RPMI8226 (cell line): Measurements from ENCODE around the gene RGS16.
"Not testable (repeated sequence)": the region's sequence is repeated elsewhere in the genome, so short reads cannot be mapped to it uniquely, and the experiment has no call there.

Experiments
- DNase-seq: peaks from one replicate; pipeline ENCODE4 v3.0.0-alpha.2; 2015

The RGS16 gene, protein sequence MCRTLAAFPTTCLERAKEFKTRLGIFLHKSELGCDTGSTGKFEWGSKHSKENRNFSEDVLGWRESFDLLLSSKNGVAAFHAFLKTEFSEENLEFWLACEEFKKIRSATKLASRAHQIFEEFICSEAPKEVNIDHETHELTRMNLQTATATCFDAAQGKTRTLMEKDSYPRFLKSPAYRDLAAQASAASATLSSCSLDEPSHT

DNA sequence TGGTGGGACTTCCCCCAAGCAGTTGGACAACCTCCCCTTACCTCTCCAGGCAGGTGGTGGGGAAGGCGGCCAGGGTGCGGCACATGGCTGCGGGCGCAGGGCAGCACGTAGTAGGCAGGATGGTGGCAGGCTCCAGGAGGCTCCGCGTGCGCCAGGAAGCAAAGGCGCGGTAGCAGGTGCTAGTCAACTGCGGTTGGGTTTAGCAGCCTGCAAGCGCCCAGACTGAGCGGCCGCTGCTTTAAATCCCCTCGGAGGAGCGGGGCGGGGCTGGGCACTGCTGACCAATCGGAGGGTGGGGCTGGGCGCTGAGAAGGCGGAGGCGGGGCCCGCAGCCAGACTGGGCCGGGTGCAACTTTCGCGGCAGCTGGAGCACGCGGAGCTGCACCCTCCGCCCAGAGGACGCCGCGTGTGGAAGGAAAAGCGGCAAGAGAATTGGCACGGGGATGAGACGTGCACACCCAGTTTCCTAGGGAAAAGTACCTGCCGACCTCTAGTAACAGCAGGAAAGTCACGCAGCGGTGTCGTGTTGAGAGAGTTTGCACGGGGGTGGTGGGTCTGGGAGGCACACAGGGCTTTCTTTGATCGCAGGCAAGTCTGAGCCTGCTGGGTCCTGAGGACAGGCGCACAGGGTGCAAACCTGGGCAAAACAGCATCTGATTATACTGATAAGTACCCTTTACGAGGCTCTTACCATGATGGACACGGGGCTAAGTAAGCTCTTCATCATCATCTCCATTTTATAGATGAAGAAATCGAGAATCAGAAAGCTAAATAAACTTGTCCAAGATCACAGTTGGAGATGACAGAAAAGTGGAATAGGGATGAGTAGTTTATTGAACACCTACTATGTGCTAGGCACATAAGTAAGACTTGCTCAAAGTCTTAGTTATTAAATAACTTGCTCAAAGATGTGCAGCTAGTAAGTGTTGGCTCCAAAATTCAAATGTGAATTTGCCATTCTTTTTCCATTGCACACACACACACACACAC lies at the start of gene RGS16:
Gene RGS16, minus strand, starts transcription at position 215 of the 990 bp plus-strand sequence. Its CDS starts 130 bp downstream, at position 85.
- peak; percentile 98 for DNase-seq

DNA sequence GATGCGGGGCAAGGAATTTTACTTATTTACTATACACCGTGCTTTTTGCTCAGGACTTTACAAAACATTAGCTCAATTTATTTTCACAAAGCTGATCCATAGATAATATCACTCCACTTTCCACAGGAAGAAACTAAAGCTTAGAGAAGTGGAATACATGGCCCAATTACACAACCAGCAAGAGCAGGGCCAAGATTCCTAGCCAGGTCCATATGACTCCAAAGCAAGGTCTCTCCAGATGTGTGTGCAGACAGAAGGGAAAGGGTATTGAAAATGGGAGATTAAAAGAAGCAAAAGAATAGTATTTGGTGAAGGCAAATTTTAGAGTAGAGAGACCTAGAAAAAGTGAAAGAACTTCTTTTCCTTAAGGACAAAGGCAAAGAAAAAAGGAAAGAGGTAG lies 49.8 kb upstream of the RGS16 start:
- no peak for DNase-seq

DNA sequence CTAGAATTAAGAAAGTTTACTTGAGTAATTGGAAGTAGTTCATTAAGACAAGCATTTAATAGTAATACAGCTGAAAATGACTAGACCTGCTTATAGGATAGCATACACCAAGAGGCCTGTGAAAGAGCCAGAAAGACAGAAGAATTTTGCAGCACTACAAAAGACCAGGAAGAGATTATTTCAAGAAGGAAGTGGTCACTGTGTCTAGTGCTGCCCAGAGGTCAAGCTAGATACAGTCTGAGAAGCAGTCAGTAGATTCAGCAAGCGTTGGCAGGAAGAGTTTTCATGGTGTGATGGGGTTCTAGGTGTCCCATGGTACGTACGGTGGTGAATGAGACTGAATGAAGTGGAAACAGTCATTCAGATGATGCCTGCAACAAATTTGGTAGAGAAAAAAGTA lies 48.7 kb upstream of the RGS16 start:
- no peak for DNase-seq

GRCh38 chr1:182651339-182651724 lies 47.1 kb upstream of the RGS16 start:
- no peak for DNase-seq

GRCh38 chr1:182650678-182651338 lies 46.6 kb upstream of the RGS16 start:
- no peak for DNase-seq

DNA sequence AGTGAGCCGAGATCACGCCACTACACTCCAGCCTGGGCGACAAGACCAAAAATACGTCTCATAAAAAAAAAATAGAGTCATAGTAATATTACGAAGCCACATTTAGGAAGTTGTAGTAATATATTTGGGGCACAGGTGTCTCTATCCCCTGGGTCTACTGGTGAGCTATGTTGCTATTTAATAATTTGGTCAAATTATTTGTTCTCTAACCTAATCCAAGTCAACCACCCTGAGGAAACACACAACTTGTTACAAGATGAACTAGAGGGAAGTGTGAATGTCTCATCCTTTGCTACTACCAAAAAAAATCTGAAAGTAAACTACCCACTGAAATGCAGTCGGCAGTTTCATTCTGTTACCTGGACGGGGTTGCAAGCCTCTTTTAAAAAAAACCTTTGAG lies 44.9 kb upstream of the RGS16 start:
- no peak for DNase-seq

- no peak for DNase-seq
Measured at GRCh38 chr1:182646739-182647138, 42.5 kb upstream of the RGS16 start.

DNA sequence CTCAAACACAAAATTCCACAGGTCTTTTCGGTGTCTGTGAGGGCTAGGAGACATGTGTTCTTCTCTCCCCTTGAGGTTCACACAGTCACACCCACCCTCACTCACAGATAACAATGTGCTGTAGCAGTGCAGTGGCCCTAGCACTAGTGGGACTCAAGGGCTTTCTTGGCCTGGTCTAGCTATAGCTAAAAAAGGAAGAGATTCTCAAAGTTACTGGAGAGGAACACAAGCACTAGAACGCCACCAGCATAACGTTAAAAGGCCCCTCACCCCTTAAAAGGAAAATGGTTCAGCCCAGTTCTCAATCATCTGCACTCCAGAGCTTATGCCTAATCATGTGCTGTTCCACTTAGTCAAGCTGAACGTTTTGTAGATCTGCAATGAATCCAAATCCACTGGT lies 40.7 kb upstream of the RGS16 start:
- no peak for DNase-seq

DNA sequence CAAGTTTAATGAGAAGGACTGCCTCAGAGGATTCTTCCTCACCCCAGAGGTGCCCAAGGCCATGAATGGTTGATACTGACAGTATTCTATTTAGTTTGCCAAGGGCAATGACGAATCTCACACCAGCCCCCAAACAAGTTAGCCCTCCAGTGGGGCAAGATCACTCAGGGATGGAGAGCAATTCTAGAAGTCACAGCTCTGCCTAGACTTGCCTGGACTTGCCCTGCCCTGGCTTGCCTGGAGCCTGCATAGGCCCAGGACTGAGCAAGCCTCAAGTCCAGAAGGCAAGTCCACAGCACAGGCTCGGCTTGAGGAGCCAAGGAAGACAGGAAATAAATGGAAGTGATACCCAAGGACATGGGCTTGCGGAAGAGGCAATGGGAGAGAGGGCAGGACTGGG lies 39.5 kb upstream of the RGS16 start:
- no peak for DNase-seq

DNA sequence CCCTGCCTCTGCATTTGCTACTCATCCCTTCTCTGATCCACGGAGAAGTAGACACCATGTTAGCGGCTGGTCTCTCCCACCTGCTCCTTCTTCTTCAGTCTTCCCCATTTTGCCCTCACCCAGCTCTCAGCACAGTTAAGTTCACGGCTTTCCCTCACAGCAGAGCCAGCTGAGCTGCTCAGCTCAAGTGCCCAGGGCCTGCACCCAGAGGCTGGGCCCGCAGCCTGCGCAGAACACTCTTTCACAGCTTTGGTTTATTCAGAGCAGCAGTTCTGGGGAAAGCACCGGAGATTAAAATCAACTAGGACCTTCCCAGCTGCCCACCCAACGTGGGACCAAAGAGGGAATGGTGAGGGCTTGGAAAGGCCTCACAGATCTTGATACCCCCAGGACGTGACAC lies 38.3 kb upstream of the RGS16 start:
- no peak for DNase-seq

- DNase-seq = no peak
Measured at GRCh38 chr1:182641561-182641960, 37.4 kb upstream of the RGS16 start.

DNA sequence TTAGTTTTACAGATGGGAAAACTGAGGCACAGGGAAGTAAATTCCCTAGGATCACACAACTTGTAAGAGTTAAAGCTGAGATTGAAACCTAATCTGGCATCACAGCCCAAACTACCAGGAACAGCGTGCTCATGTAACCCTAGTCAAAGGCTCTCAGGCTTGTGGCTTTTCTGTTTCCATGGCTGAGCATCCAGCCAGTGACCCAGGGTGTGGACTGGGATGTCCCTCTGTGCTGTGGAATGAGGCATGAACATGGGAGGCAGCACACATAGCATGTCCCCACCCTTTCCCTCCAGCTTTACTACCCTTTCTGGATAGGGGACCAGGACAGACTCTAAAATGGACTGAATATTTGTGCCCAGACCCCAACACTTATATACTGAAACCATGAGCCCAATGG lies 35.1 kb upstream of the RGS16 start:
- DNase-seq = no peak

DNA sequence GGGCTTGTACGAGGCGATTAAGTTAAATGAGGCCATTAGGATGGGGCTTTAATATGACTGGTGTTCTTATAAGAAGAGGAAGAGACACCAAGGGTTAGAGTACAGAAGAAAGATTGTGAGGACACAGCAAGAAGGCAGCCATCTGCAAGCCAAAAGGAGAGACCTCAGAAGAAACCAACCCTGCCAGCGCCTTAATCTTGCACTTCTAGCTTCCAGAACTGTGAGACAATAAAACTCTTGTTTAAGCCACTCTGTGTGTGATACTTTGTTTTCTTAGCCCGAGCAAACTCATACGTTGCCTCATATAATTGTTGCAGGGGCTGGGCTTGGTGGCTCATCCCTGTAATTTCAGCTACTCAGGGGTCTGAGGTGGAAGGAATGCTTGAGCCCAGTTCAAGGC lies 33.6 kb upstream of the RGS16 start:
- no peak for DNase-seq

- DNase-seq = no peak
Measured at GRCh38 chr1:182635871-182636270, 31.7 kb upstream of the RGS16 start.

- DNase-seq = no peak
Measured at GRCh38 chr1:182634306-182635072, 30.3 kb upstream of the RGS16 start.

DNA sequence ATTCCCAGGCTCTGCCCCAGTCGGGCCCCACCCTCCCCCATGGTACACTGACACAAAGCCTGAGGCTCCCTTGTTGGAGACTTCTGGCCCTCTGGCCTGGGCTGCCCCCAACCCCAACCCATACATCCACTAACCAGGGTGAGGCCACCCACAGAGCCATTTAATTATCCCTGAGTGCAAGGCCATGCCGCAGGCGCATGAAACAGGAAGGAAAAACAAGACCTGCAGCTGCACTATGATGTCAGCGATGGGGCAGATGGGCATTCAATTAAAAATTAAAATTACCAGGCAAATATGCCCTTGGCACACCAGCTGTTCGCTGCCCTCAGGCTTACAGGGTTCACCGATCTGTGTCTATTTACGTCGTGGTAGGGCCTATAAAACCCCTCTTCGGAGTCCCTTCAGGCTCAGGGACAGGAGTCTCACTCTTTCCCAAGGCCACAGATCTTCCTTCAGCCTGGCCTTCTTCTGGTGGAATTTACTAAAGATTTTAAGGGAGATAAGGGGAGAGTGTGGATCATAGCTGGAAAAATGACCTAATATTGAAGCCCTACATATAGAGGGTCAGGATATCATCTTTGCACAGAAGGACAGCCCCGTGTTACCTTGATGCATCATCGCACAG lies 29.6 kb upstream of the RGS16 start:
- DNase-seq = peak; percentile 51

DNA sequence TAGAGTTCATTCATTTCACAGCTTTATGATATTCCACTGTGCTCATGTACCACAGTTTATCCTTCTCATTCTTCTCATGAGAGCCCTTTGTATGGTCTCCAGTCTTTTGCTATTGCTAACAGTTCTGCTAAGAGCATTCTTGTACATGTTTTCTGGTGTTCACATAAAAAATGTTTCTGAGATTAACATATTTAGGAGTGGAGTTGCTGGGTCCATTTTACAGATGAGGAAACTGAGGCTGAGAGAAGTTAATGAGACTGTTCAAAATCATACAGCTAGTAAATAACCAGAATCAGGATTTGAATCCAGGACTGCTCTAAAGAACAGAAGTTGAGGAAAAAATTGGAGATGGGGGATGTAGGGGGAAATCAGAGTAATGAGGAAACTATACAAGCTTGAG lies 28.8 kb upstream of the RGS16 start:
- DNase-seq = no peak

DNA sequence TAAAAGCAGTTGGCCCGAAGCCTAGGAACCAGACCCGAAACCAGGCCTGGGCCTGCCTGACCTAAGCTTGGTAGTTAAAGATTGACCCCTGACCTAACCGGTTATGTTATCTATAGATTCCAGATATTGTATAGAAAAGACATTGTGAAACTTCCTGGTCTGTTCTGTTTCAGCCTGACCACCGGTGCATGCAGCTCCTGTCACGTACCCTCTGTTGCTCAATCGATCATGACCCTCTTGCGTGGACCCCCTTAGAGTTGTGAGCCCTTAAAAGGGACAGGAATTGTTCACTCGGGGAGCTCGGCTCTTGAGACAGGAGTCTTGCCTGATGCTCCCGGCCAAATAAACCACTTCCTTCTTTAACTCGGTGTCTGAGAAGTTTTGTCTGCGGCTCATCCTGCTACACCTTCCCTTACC lies 28.3 kb upstream of the RGS16 start:
- DNase-seq = not testable (repeated sequence)

GRCh38 chr1:182631954-182632353 lies 27.8 kb upstream of the RGS16 start:
- no peak for DNase-seq

DNA sequence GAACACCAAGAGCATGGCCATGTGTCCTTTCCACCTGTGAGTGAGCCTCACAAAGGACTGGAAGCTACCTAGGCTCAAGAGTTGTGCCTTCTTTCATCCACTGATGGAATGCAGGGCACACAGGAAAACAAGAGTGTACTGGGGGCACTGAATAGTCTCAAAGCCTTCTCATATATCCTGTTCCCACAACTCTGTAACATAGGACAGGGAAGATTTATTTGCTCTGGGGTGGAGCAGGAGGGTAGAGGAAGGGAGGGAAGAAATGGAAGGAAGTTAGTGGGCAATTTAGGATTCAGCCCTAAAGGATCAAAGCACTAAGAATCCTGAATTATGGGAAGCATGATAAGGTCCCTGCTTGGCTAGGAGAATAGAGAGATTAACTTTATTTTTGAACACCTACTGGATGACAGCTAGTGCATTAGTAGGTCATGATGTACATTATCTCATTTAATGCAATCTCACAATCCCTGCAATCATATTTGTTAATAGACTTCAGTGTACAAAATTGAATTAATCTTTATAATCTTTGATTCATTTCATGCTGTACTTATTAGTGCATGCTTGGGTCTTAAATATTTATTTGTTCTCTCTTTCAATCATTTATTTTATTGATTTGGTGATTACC lies 27.0 kb upstream of the RGS16 start:
- no peak for DNase-seq

DNA sequence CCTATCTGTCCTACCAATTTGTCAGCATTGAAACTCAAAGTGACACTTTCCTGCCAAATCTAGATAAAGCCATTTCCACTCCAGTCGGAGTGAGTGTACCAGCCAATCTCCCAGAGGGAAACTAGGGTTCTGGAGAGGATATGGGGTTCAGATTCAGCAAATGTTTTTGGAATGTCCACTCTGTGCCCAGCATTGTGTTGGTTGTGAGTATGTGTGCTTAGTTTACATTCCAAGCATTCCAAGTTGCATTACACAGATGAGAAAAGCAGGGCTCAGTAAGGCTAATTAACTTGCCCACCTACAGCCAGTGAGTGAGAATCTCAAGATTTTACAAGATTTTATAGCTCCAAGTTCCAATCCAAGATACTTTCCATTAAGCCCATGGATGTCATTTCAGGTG lies 26.4 kb upstream of the RGS16 start:
- no peak for DNase-seq

DNA sequence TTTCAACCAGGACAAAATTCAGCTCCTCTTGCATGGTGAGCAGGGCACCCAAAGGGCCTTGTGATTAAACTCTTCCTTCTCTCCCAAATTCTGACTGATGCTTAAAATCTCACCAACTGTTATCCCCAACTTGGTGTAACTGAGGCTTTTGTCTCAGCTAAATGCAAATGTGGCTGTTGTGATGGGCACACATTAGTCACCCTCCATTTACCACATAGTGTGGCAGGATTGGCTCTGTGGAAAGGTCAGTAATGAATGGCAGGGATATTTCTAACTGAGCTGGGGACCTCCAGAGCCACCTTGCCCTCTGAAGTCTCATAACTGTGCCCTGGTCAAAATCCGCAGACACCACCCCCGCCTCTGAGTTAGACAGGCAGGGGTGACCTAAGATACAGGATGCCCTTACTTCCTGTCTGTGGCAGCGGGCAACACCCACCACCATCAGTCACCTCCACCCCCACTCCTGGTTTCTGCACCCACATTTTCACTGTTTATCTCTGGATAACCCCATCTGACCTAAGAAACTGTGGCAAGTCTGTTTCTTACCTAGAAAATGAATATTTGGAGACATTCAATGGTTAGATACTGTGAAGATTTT lies 25.4 kb upstream of the RGS16 start:
- no peak for DNase-seq
